HG02759 (cell line): ENCODE measurements around the gene URB1.
"Not testable (repeated sequence)": the region's sequence is repeated elsewhere in the genome, so short reads cannot be mapped to it uniquely, and the experiment has no call there.

ENCODE experiments used
- ATAC-seq: cut with Tn5 transposase; IDR thresholded peaks from one replicate; pipeline ENCODE4 v1.9.1; 2021; ENCODE audit warnings: mild to moderate bottlenecking, moderate library complexity; ENCODE audit not compliant: unreplicated experiment

Gene URB1

DNA sequence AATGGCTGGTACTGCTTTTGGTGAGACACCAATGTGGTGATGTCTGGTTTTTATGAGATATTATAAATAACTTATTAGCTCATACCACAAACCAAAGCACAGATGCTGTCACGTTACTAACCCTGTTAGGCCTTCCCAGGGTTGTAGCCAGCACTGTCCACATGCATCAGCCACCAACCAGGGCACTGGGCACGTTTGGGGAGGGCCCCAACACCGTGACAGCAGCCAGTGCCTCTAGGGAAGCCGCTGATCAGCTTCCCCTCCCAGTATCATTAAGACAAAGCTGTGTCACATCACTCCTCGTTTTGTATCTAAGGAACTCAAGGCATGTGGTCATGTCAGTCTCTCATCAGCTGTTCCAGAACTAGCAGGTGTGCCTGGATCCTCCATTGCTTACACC, 13.9 kb downstream of the URB1 start:
- ATAC-seq = no peak

DNA sequence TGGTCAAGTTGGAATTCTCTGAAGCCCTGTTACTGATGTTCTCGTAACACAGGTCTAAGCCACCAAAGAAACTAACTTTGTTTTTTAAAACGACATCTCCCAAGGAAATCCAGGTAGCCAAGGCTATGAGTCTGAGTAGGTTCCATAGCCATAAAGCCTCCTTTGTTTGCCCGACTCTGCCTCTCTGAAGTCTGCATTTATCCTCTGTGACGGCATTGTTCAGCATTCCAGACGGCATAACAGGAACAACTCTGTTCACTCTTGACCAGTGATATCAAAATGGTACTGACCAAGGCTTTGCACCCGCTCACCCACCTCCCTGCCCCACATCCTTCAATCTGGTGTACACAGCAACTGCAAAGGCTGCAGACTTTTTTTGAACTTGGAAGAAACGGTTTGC, 14.8 kb downstream of the URB1 start:
- no peak for ATAC-seq

DNA sequence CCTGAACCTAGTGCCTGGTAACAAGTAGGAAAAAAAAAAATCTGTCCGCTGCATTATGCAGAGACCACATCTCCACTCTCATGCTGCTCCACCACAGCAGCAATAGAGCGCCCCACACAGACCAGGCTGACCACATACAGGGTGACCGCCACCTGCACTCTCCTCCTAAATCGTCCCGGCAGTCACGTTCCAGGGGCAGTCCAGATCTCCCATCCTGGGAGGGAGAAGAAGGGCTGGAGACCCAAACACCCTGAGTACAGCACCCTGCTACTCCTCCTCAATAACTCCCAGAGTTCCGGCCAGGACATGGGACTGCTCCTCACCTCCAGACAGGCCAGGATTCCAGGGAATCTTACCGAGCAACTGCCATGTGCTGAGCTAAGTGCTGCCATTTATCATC, 15.3 kb downstream of the URB1 start:
- no peak for ATAC-seq

DNA sequence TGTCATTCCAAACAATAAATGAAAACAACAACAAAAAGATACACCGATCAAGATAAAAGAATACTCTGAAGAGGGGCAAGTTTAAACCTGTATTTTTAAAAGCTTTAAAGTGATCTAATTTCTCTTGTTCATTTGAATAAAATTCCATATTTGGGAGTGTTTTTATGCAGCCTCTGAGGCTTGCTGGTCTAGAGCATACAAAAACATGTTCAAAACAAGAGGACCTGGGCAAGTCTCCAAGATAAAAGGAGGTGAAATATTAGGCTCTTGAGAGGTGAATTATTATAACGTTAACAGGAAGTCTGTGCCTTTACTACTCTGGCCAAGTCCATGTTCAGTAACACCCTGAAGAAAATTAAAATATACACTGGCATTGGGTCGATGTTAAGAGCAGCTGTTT, 20.1 kb downstream of the URB1 start:
- no peak for ATAC-seq

DNA sequence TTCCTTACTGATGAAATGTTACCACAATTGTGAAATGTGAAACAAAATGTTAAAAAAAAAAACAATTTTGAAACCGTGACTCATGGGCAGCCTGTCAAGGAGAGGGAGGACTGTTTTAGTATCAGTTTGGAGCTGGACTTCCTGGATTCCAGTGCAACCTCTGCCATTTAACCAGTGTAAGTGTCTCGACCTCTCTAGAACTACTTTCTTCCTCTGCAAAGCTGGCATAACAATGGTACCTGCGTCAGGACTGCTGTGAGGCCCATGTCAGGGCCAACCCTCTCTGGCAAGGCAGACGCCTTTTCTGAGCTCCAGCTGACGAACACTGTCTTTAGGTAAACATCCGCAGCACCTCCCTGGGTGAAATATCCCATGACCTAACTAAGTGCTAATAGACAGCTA, 20.9 kb downstream of the URB1 start:
- ATAC-seq = no peak

DNA sequence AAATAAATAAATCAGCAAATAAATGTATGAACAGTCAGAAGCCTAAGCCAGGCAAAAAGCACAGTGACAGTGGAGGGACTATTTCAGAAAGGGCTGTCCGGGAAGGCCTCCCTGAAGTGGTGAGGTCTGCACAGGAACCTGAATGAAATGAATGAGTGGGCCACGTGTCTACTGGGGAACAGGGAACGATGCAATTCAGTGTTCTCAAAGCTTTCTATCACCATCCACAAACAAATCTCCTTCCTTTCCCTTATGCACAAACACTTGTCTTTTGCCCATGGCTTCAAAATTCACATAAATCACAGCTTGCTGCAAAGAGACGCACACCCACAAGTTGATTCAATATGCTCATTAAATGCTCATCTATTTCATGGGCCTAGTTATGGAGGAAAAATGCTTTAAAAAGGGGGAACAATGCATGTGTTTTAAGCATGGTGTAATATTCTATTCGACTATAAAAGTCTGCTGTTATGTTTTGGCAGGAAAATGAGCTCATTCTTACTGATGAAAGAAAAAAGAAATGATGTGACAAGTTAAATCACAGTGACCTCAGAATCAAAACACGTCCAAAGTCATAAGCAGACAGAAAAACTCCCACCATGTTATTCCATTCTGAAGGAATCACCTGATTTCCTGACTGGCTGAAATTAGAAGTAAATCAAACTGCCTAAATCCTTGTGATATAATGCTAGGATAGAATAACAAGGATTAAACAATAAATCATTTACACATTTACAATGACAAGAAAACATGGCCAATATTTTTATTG, 21.6 kb downstream of the URB1 start:
- ATAC-seq = no peak

DNA sequence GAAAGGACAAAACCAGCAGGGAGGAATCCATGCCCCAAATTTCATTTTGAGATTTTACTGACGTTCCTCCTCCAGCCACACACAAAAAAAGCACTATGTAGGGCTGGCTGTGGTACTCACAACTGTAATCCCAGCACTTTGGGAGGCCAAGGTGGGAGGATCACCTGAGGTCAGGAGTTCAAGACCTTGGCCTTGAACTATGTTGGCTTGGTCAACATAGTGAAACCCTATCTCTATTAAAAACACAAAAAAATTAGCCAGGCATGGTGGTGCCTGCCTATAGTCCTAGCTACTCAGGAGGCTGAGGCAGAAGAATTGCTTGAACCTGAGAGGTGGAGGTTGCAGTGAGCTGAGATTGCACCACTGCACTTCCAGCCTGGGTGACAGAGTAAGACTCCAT, 23.9 kb downstream of the URB1 start:
- not testable (repeated sequence) for ATAC-seq

DNA sequence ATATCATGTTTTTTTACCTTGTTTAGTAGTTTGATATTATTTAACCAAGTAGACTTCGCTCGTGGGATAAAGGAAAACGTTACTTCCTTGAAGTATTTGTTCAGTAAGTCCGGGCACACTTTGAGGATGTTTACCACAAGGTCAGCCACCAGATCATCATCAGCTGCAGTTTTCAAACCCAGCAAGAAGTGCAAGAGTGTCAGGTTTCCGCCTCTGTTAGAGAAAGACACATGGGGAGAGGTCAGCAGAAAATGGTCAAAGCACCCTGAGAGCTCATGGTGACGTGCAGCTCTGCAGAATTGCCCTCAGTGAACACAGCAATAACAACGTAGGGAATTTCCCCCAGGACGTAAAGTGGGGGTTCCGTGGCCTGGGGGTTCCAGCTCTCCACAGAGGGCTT, 24.4 kb downstream of the URB1 start:
- ATAC-seq = no peak

- no peak for ATAC-seq
Observed at GRCh38 chr21:32367158-32367557, 25.7 kb downstream of the URB1 start.

GRCh38 chr21:32366191-32366590, 26.6 kb downstream of the URB1 start:
- ATAC-seq = no peak

GRCh38 chr21:32364796-32365195, 28.0 kb downstream of the URB1 start:
- ATAC-seq = no peak

DNA sequence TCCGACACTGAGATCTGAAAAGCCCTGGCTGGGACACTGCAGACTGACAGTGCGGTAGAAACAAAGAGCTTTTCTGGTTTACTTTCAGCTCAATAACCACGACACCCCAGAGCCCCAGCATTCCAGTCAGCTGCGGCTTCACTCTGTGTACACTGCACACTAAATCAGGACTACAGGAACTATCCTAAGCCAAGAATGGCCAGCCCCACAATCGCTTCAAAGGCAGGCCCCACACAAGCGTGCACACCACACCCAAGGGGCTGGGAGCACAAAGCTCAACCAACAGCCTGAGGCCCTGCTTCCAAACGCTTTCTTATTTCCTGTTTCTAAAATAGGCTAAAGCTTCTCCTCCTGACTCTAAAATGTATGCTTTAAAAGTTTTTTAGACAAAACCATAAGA, 28.4 kb downstream of the URB1 start:
- ATAC-seq = no peak

DNA sequence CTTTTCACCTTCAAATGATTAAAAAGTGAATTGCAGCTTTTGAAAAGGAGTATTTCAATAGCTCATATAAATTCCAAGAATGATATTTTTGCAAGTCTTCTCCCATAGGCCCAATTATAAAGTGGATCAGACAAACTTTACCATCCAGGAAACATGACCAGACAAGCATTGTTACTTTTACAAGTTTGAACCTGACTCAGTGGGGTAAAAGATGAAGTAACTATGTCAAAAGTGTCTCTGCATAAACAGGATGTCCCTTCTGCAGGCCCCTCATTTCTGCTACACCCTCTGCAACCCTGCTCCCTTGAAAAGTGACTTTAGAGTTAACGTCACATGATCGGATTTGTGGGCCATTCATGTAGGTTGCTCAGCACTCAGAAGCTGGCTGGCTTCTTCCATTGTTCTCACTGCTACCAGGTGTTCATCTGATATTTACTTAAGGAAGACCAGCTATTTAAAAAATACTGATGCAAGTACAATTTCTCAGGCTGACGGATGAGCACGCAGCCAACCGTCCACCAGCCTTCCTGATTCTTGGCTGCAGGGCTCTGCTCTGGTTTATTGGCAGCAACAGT, 32.3 kb downstream of the URB1 start:
- no peak for ATAC-seq

DNA sequence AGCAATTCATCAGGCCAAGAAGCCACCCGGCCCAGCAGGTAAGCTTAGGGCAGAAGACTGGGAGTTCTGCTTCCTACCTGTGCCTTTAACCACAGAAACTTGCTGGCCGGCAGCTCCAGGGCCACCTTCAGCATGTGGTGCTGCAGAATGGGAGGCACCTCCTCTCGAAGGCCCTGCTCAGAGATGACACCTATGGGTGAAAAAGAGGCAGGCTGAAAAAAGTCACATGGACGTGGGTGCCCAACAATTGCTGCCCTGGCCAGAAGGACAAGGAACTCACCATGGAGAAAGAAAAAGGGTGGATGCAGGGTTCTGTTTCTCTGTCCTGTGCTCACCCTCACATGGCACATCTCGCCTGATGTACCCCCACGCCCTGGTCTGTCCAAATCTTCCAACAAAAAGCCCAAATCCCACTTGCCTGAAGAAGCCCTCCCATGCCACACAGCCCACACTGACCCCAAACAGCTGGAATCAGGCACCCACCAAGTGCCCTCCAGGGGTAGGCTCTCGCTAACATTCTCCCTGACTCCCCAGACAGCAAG, 33.0 kb downstream of the URB1 start:
- ATAC-seq = no peak

- ATAC-seq = no peak
Observed at GRCh38 chr21:32356874-32357395, 35.9 kb downstream of the URB1 start.

DNA sequence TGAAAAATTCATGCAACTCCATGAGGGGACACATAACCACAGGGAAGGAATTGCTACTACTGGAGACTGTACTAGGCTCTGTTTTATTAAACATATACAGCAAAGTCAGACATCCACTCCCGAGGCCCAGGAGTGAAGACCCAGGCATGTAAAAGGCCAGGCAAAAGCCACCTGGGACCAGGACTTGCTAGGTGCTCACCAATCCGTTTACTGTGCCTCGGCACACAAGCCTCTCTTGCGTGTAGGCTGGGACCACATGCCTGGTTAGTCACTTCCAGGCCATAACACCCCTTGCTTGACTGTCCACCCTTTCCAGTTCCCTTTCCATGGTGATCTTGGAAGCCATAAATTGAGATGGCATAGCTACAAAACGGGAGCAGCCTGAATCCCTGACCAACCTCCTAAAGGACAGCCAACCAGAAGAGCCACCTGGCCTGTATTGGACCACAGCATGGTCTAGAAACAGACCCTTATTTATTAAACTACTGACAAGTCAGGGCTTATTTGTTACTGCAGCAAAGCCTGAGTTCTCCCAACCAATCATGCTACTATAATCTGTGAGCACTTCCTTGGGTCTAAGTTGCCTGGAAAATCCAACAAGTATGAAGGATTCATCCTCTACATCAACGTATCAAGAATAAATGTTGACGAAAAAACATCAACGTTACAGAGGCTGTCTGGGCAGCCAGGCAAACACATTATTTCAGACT, 39.7 kb downstream of the URB1 start:
- no peak for ATAC-seq

DNA sequence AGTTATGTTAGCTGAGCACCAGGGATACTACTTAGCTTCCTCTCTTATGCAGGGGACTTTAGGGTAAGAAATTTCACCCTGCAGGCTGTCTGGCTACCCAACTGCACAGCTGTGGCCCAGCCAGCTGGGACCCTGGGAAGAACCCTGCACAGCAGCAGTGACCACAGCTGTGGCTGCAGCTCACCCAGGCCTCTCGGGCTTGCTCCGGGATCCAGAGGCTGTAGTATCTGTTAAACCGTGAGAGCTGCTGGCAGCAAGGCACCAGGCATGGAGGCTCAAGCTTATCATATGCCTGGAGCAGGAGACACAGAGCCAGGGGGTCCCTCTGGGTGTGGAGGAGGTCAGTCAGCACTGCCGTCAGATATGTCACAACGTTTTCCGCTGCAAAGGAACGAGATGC, 40.3 kb downstream of the URB1 start:
- ATAC-seq = no peak

GRCh38 chr21:32351428-32351827, 41.4 kb downstream of the URB1 start:
- ATAC-seq = no peak

DNA sequence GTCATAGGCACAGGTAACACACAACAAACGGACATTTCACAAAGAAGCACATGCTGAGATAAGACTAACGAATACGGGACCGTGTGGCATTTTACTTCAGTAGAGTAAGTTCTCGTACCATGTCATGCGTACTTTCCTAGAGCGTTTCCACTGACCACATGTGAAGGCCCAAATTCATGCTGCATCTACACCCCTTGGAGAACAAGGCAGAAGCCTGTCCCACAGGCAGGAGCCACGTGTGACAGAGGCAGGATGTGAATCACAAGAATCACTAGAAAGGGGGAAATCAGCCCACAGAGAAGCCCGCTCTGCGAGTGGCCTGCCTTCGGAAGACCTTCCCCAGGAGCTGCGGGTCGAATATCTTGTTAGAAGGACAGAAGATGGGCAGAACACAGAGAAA, 41.8 kb downstream of the URB1 start:
- no peak for ATAC-seq

DNA sequence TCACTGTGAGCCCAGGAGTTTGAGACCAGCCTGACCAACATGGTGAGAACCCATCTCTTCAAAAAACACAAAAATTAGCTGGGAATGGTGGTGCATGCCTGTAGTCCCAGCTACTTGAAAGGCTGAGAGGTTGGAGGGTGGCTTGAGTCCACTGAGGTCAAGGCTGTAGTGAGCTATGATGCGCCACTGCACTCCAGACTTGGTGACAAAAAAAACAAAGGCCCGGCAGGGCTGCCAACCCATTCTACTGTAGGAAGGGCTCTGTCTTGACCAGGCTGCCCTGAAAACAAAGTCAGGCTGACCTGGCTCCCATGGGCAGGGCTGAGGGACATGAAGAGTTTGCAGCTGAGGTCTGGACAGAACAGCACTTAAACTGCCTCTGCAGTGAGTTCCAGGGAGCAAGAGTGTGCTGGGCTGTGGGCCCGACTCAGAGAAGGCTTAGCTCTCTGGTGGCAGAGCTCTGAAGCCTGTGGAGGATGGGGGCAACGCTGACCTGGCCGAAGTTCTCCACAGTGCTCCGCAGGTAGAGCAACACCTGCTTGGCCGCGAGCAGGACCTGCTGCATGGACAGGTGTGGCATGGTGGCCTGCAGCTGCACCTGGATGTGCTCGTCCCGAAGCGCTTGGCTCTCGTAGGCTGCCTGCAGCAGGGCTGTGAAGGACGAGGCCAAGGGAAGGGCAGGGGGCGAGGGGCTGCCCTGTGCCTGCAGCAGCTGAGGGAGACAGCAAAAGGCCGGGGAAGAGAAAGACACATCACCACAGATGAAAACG, 42.4 kb downstream of the URB1 start:
- no peak for ATAC-seq

DNA sequence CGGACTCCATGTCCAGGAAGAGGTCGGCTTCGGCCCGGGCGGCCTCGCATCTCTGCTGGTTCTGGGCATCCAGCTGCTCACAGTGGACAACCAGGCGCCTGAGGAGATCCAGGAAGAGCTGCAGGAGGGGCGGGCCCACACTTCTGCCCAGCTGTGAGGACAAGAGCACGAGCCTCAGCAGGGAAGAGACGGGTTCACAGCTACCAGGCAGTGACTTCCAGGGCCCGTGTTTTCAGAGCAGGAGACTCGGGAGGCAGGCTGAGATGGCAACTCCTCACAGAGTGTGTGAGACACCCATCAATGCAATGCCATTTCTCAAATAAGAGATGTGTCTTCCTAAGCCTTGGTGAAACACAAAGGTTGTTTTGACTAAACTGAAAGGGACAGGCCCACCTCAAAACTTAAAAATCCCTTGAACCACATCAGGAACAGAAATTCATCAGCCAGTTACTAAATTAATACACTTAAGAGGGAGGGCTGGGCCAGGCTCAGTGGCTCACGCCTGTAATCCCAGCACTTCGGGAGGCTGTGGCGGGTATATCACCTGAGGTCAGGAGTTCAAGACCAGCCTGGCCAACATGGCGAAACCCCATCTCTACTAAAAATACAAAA, 43.4 kb downstream of the URB1 start:
- no peak for ATAC-seq
